GM20000 (cell line): ENCODE results near the gene LEKR1.

Experiments used
- DNase-seq: peaks from one replicate; pipeline ENCODE4 v3.0.0; 2012; ENCODE audit warnings: low spot score
- CTCF ChIP-seq: IDR thresholded peaks from 2 replicates; pipeline ENCODE4 v1.5.1; 2012; ENCODE audit warnings: mild to moderate bottlenecking, control low read depth; ENCODE audit errors: extremely low read depth, missing control alignments

Gene LEKR1

GRCh38 chr3:156826896-156827882, 1.0 kb downstream of the LEKR1 start:
- DNase-seq = peak; percentile 64
- TF ChIP-seq CTCF = no peak

- TF ChIP-seq CTCF = no peak
- DNase-seq = no peak
Observed at GRCh38 chr3:156831006-156831405, 4.9 kb downstream of the LEKR1 start.

GRCh38 chr3:156834435-156834834, 8.3 kb downstream of the LEKR1 start:
- TF ChIP-seq CTCF = no peak
- no peak for DNase-seq

- DNase-seq = no peak
- TF ChIP-seq CTCF = no peak
Observed at GRCh38 chr3:156834962-156835535, 8.9 kb downstream of the LEKR1 start.

- no peak for TF ChIP-seq CTCF
- no peak for DNase-seq
Observed at GRCh38 chr3:156836701-156837100, 10.5 kb downstream of the LEKR1 start.

- no peak for TF ChIP-seq CTCF
- no peak for DNase-seq
Observed at GRCh38 chr3:156837115-156837514, 11.0 kb downstream of the LEKR1 start.

GRCh38 chr3:156838035-156838434, 11.9 kb downstream of the LEKR1 start:
- DNase-seq = no peak
- no peak for TF ChIP-seq CTCF
